HG03159 (cell line): ENCODE data around the gene TNIP1.

Experiments
- ATAC-seq: cut with Tn5 transposase; IDR thresholded peaks from one replicate; pipeline ENCODE4 v1.9.1; 2021; ENCODE audit warnings: mild to moderate bottlenecking, moderate library complexity; ENCODE audit not compliant: unreplicated experiment

Gene TNIP1

GRCh38 chr5:151025250-151025606 is 55.6 kb downstream of the TNIP1 start:
- no peak for ATAC-seq

- no peak for ATAC-seq
Measured at GRCh38 chr5:151024440-151025249, 56.2 kb downstream of the TNIP1 start.

DNA sequence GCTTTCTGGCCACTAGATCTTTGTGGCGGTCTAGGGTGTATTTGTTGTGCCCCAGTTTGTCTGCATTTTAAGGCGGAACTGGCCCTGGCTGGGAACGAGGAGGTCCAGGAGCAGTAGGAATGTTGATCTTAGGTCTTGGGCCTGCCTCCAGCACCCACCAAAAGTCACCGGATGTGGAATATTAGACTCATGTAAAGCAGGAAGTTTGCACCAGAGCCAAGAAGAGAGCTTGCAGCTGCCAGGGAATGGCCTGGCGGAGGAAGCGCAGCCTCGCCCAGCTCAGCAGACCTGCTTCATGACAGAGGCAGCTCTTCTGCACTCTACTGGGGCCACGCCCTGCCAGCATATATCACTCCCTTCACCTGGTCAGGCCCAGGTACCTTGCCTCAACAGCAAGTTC is 57.2 kb downstream of the TNIP1 start:
- no peak for ATAC-seq

DNA sequence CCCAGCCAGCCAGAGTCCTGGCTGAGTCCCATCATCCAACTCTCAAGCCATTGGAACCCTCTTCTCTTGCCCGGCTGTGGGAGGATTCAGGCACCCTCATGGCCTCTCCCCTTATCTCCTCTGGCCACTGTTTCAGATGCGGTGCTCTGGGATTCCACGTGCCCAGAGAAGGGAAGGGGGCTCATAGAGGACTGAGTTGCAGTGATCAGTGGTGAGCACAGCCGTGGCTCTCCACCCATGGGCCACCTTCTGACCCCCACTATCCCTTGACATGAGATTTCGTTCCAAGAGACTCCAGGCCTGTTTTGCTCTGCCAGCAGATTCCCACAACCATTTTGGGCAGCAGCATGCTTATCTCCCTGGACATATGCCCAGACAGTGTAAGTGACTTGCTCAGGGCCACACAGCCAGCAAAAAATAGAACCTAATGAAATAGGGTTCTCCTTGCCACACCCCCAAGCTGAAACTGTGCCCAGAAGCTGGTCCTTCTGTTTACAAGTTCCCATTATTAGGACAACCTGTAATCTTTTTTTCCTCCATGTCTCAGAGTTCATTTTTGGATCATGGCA is 57.7 kb downstream of the TNIP1 start:
- ATAC-seq = no peak

- no peak for ATAC-seq
Measured at GRCh38 chr5:151022511-151023018, 58.3 kb downstream of the TNIP1 start.

GRCh38 chr5:151021746-151022145 is 59.1 kb downstream of the TNIP1 start:
- ATAC-seq = no peak

DNA sequence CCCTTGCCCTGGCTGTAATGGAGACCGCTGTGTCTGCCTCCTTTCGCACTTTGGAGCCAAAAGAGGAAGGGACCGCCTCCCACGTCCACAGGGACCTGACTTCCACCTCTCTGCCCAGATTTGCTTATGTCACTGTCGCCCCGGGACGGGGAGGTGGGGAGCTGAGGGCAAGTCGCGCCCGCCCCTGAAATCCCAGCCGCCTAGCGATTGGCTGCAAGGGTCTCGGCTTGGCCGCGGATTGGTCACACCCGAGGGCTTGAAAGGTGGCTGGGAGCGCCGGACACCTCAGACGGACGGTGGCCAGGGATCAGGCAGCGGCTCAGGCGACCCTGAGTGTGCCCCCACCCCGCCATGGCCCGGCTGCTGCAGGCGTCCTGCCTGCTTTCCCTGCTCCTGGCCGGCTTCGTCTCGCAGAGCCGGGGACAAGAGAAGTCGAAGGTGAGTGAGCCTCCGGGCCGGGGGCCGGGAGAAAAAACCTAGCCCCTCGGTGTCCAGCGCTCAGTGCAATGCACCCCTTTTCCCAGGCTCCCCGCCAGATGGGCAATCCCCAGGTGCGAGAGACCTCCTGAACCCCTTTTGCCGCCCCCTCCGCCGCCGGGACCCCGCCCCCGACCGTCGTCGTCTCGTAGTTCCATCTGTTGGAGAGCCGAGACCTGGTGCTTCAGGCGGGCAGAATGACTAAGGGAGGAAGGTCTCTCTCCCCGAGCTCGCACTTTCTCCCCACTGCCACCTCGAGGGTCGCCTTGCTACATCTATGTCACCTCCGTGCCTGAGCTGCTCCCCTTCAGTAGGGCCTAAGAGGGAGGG is 60.3 kb downstream of the TNIP1 start, which contains the start of gene GPX3:
TSS of gene GPX3 (plus strand) at position 288 of the 807 bp plus-strand sequence. CDS start at position 352, 64 bp downstream.
- peak; percentile 64 for ATAC-seq

- no peak for ATAC-seq
Measured at GRCh38 chr5:151019331-151019730, 61.5 kb downstream of the TNIP1 start.

- ATAC-seq = no peak
Measured at GRCh38 chr5:151018846-151019245, 62.0 kb downstream of the TNIP1 start.

- no peak for ATAC-seq
Measured at GRCh38 chr5:151017897-151018296, 62.9 kb downstream of the TNIP1 start.

GRCh38 chr5:151016700-151017099 is 64.1 kb downstream of the TNIP1 start:
- no peak for ATAC-seq

DNA sequence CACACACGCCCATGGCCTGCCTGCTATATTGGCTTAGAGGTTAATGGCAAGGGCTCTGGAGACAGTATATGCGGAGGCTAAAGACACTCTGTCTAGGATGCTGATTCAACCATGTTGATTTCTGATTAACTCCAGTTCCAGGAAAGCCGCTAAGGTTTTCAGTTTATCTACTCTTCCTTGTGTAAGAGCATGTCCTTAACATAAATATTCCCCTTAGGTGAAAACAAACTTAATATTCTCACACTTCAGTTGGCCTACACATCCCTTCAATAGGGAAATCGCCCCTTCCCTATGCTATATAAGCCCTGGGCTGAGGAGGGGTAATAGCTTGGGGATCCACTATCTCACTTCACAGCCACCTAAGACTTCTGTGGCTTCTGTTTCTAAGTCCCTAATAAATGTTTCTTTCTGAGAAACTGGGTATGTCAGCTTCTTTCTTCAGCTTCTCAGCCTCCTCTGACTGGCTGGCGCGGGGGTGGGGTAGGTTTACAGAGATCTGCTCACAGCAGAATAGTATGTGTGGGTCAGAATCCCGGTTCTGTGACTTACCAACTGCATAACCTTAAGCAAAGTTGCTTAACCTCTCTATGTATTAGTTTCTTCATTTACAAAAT is 64.8 kb downstream of the TNIP1 start:
- ATAC-seq = no peak

DNA sequence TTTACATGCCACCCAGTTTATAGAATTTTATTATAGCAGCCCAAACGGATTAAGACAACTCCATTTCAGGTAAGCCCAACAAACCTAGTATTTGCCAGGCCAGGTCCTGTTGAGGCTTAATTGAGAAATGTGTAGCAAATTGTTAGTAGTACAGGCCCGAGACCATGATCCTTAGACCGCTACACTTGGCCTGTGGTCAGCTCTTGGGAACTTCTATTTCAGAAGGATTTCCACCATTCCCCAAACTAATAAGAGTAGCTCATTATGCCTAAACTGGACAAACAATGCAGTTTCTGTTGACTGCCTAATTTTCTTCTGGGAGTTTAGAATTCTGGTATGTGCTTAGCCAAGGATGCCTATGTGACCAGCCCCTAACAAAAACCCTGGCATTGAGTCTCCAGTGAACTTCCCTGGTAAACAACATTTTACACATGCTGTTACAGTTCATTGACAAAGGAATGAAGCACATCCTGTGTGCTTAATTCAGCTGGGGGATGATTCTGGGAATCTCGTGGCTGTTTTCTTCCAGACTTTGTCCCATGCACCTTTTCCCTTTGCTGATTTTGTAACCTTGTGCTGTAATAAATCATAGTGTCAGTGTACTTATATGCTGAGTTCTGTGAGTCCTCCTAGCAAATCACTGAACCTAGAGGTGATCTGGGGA is 66.0 kb downstream of the TNIP1 start:
- no peak for ATAC-seq

DNA sequence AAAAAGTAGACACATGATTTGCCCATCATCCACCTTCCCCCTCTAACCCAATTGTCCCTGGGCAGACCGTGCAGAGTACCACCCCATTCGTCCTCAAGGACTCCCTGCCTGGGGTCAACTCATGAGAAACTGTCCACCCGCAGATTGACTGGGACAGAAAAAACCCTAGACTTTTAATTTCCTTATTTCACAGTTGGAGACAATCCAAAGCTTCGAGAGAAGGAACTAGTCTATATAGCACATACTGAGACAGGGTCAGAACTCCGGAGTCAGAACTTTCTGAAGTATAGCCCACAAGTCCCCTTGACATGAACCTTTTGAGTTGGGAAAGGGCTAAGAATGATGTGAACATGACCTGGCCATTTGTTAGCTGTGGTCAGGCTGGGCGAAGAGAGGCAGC is 68.0 kb downstream of the TNIP1 start:
- ATAC-seq = no peak

DNA sequence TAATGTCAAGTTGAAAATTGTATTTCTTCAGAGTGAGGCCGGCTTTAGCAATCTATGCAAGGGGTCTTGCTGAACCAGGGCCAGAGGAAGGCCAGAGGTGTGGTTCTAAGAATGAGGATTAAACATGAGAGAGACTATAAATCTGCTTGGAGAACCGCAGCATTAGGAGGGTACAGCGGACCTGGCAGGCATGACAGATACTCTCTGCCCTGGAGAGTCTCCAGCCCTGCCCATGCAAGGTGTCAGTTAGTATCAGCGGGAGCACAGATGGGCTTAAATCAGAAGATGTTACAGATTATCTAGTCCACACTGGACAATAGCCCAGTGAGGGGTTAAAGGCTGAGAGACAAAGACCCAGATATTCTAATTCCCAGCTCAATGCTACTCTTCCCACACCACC is 71.9 kb downstream of the TNIP1 start:
- ATAC-seq = no peak

DNA sequence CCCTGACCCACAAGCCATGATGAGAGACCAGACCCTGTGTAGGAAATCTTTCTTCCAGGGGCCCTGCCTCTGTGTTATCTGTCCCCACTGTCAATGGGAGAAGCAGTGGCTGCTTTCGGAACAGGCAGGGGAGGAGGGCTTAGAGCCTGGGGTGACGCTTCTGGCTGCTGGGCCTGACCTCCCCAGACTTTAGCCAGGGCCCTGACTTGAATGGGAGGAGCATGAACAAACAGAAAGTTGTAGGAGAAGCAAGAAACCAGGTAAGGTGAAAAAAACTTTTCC is 72.7 kb downstream of the TNIP1 start:
- no peak for ATAC-seq

GRCh38 chr5:151007430-151008209 is 73.2 kb downstream of the TNIP1 start:
- ATAC-seq = no peak

- no peak for ATAC-seq
Measured at GRCh38 chr5:151006704-151007334, 74.0 kb downstream of the TNIP1 start.

DNA sequence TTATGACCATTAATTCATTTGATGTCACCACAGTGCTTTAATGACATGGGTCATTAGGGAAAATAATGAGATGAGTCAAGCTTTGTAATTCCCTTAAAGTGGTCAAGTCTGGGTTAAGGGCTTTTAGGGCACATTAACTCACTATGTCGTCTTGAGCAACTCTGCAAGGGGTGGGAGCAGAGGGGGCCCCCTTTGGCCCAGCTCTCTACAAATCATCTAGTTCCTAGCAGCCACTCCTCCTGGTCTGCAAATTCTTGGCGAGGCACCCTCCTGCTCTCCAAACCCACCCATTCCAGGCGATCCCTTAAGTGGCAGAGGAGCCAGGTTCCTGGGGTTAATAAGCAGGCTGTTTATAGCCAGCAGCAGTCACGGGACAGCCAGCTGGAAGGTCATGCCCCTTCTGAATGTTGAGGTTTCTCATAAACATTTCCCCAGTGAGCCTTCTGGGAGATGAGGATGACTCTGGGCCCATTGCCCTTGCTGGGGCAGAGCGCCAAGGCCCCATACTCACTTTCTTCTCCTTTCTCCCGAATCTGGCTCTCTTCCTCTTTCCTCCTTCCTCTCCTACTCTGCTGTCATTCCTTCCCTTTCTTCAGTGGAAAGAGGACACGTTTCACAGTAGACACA is 74.8 kb downstream of the TNIP1 start:
- ATAC-seq = no peak
